GM18951 (cell line): ENCODE measurements around the gene GOLT1A.

Experiments
- POLR2A ChIP-seq: IDR thresholded peaks from 4 replicates; pipeline ENCODE4 v1.6.1; 2011; ENCODE audit warnings: mild to moderate bottlenecking; ENCODE audit not compliant: insufficient read length, insufficient read depth; ENCODE audit errors: extremely low read depth
- in situ Hi-C: fragments of 300-500 bp; cut with MboI; formaldehyde crosslinking; loops from one replicate; pipeline ENCODE4 v1.12.0; 2022; ENCODE audit warnings: low sequenced_read_pairs, mixed read lengths, inconsistent platforms; ENCODE audit not compliant: unreplicated experiment

Gene GOLT1A

DNA sequence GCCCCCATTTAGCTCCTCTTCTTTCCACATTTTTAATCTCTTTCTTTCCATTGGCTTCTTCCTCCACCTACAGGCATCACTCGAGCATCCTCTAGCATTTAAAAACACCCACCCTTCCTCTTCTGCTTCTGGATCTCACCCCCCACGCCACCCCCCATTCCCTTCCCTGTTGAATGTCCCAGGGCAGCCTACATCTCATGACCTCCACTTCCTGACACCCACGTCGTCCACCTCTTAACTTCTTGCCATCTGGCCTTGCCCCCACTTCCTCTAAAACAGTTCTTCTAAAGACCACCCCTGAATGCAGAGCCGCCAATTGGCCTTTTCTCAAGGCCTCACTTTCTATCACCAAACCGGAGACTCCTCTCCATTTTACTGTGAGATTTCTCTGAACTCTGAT is 55.8 kb downstream of the GOLT1A start:
- in situ Hi-C loops, result no loop called here
- TF ChIP-seq POLR2A, result no peak

DNA sequence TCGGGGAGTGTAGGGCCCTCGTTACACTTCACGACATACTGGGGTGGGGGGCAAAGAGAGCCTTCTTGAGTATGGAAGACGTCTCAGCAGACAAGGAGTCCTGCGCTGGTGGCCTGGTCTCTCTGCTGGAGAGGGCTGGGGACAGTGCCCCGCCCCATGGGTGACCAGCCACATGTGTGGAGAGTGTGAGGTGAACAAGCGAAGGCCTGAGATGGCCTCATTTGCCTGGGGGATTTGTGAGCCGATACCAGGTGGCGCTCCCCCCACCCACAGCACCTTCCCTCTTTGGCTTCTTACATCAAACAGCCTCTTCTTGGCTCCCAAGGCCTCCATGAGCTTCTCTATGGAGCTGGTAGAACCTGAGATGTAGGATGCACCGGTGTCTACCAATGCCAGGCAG is 57.9 kb downstream of the GOLT1A start:
- in situ Hi-C loops, result no loop called here
- no peak for TF ChIP-seq POLR2A

GRCh38 chr1:204154568-204155255 is 59.1 kb downstream of the GOLT1A start:
- in situ Hi-C loops, result no loop called here
- TF ChIP-seq POLR2A, result no peak

GRCh38 chr1:204153667-204154066 is 60.1 kb downstream of the GOLT1A start:
- no peak for TF ChIP-seq POLR2A

GRCh38 chr1:204152310-204153044 is 61.3 kb downstream of the GOLT1A start:
- TF ChIP-seq POLR2A, result no peak
- in situ Hi-C loops, result no loop called here

More at GRCh38 chr1:204153667-204154066, 60.1 kb downstream of the GOLT1A start:
- in situ Hi-C loops, result no loop called here

DNA sequence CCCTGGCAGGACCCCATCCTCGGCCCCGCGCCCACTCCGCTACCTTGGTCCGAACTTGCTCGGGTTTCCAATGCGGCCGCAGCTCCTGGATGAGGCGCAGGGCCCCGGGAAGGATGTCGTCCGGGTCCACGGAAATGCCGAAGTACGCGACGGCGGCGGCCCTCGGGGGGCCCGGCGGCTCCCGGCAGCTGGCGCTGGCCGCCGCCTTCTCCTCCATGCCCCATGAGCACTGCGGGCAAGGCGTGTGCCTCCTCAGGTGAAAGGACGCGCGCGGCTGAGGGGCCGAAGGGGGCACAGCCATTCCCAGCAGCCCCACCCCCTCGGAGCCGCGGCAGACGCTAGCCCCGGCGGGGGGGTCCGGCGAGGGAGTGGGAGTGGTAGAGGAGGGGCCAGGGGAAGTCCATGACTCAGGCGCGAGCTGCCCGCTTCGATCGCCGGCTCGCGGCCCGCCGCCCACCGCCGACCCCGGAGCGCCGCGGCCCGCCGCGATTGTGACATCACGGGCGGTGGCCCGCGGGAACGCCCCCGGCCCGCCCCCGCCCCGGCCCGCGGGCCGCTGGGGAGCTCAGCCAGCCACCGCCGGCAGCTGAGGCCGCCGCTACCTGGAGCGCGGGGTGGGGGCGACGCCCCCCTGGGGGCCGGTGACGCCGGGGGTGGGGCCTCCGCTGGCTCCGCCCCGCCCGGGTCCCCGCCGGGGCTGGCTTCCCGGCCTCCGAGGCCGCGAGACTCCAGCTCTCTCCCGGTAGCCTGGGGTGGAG is 62.1 kb downstream of the GOLT1A start, which contains the start of gene ETNK2:
Gene ETNK2 (minus strand): TSS at position 493 of the 758 bp plus-strand sequence. CDS start 192 bp downstream, at position 301.
- in situ Hi-C loops, result no loop called here
- TF ChIP-seq POLR2A, result no peak

DNA sequence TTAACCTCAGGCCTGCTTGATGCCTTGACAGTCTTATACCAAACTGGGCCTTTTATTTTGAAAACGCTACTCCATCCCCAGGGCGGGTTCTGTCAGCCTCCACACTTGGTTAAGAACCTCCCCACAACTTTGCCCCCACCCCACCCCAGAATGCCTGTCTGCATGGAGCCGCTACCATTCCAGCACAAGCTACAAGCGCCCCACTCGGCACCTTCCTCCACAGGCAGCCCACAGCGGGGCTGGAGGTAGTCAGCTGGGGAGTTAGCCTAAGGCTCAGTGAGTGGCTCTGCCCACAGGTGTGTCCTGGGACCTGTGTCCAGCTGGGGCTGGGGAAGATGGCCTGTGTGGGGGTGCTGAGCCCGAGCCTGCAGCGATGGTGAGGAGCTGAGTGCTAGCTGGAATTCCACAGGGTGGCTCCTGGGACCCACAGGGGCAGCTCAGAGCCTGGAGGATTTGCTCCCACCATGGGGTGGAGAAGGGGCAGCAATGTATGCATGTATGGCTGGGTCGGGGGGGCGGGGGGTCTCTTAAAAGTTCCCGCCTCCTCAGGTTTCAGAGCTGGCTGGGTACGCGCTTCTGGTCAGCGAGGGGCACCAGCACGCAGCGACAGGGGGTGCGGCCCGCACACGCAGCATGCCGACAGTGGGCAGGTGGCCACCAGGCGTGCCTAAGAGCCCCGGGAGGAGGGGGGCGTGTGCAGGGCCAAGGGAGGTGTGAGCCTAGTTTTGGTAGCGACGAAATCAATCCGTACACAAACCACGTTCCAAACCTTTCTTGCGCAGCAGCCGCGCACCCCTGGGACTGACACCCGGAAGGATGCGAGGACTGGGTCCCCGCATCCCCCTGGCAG is 62.9 kb downstream of the GOLT1A start:
- no peak for TF ChIP-seq POLR2A
- in situ Hi-C loops, result no loop called here

- TF ChIP-seq POLR2A, result no peak
- in situ Hi-C loops, result no loop called here
Observed at GRCh38 chr1:204149635-204150565, 63.9 kb downstream of the GOLT1A start.

DNA sequence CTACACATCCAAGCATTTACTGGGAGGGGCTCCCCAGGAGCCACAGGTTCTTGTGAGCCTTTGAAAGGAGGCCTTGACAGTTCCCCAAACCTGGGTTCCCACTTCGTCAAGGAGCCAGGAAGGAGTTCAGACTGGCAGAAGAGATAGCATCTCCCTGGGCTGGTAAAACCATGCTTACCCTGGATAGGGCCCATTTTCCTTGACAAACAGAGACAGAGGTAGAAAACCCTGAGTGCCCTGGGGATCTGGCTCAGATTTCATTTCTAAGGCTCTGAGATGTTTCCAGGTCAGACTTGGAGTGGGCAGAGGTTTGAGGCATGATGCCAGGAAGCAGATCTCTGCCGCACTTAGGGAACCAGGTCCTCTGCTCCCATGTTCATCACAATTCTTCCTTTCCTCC is 64.7 kb downstream of the GOLT1A start:
- in situ Hi-C loops, result no loop called here
- TF ChIP-seq POLR2A, result no peak
